Heart left ventricle (tissue), 13 donors: ENCODE measurements around the gene GPBP1L1.

ENCODE experiments used
- CTCF ChIP-seq, 12 donors: fragments of 200-600 bp; sonication (generic) in 4 of 12; IDR thresholded peaks; one replicate each; pipeline versions ENCODE4 v1.5.0 to v1.8.0; 2018 to 2022; ENCODE audit warnings: antibody characterized with exemption in 12 of 12, mild to moderate bottlenecking in 5 of 12
- POLR2A ChIP-seq, 2 donors: fragments of 450-650 bp; IDR thresholded peaks; one replicate each; pipeline ENCODE4 v1.6.1; 2017; ENCODE audit warnings: antibody characterized with exemption in 2 of 2, mild to moderate bottlenecking in 2 of 2, moderate library complexity in 2 of 2
- donor health status: ischemic (EF 13 %, LVEDD 7.1; RV severe dilation, severe dysfunction).
- donor health status: DM: no; HTN: yes; CAD: no.
- donor health status: DM: no; HTN: no; CAD: no.
- donor health status: ischemic (EF 25% LVEDD 6.9; RV normal size, moderate dysfunction).
- donor health status: ischemic (EF 25% LVEDD 5.7; RV mildly dilated, moderate dysfunction).
- donor health status: ischemic (EF 35%, LVEDD 5.7; RV mildly dilated, moderate dysfunction).
- donor health status: nonischemic (EF 11% LVEDD 7.7; RV severe dilation, severe dysfunction).
- donor health status: DM: yes; HTN: yes; CAD: no.
- donor health status: PGD.
- donor health status: ischemic (EF 29% LVEDD 5.4; RV normal size, mild dysfunction).
- donor health status: nonischemic (EF 23%, LVEDD 6.1; RV moderate dilation, normal function).

- TF ChIP-seq CTCF (IDR thresholded peaks at IDR 0.05), result no peak
- TF ChIP-seq POLR2A (IDR thresholded peaks at IDR 0.05), result no peak
These were observed 82.1 kb downstream of the GPBP1L1 start for GRCh38 chr1:45604239-45604638.
